DOHH2 (cell line): Measurements from ENCODE around the gene TAS2R19.

Source experiments
- EZH2phosphoT487 ChIP-seq: fragments of 200-600 bp; sonication (generic); IDR thresholded peaks from 2 replicates; pipeline ENCODE4 v1.6.1; 2017; ENCODE audit warnings: borderline replicate concordance, mild to moderate bottlenecking, antibody characterized with exemption, low read length, moderate library complexity, mixed read lengths
- TF ChIP-seq, protein P1 (sequence below): fragments of 200-600 bp; sonication (generic); IDR thresholded peaks from one replicate; pipeline ENCODE4 v1.5.1; 2014; ENCODE audit warnings: antibody characterized with exemption, mild to moderate bottlenecking, low read depth, low read length; ENCODE audit not compliant: poor library complexity, severe bottlenecking

DNA sequence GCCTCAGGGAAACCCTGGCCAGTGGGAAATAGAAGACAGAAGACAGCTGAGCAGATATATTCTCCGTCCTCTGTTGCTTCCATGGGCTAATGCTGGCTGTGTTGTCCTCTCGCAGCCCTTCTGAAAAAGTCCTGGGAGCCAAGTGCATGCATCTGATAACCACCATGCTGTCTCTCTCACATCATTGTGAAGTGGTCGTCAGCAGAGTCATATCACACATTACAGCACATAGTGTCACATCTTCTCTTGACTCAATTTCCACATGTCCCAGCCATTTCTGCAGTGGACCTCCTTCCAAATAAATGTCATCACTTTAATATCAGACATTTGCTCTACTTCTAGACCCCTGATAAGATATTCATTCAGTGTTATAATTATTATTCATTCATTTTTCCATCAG, 28.1 kb downstream of the TAS2R19 start:
- no peak for TF ChIP-seq EZH2phosphoT487
- TF ChIP-seq, protein P1, sequence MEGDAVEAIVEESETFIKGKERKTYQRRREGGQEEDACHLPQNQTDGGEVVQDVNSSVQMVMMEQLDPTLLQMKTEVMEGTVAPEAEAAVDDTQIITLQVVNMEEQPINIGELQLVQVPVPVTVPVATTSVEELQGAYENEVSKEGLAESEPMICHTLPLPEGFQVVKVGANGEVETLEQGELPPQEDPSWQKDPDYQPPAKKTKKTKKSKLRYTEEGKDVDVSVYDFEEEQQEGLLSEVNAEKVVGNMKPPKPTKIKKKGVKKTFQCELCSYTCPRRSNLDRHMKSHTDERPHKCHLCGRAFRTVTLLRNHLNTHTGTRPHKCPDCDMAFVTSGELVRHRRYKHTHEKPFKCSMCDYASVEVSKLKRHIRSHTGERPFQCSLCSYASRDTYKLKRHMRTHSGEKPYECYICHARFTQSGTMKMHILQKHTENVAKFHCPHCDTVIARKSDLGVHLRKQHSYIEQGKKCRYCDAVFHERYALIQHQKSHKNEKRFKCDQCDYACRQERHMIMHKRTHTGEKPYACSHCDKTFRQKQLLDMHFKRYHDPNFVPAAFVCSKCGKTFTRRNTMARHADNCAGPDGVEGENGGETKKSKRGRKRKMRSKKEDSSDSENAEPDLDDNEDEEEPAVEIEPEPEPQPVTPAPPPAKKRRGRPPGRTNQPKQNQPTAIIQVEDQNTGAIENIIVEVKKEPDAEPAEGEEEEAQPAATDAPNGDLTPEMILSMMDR: no peak
